M059J (cell line): ENCODE measurements around the gene DNAJC16. TPM values are rescaled to one million over a fixed set of nuclear protein-coding genes. Genes with fewer than 3 reads are reported as not detected.
"Not testable (repeated sequence)": the region's sequence is repeated elsewhere in the genome, so short reads cannot be mapped to it uniquely, and the experiment has no call there.

Experiments
- DNase-seq: peaks from one replicate; pipeline ENCODE4 v3.0.0-alpha.2; 2012; ENCODE audit warnings: low read depth
- total RNA-seq: library from RNA; depleted of rRNA; stranded (reverse); fragments of >200 nt; shearing (Covaris generic); gene quantifications from 2 replicates; pipeline ENCODE4 v1.2.3, GENCODE V29; 2014

DNAJC16 gene
- total RNA-seq, 1 experiment from 2014 or later, result 17.6 TPM

DNA sequence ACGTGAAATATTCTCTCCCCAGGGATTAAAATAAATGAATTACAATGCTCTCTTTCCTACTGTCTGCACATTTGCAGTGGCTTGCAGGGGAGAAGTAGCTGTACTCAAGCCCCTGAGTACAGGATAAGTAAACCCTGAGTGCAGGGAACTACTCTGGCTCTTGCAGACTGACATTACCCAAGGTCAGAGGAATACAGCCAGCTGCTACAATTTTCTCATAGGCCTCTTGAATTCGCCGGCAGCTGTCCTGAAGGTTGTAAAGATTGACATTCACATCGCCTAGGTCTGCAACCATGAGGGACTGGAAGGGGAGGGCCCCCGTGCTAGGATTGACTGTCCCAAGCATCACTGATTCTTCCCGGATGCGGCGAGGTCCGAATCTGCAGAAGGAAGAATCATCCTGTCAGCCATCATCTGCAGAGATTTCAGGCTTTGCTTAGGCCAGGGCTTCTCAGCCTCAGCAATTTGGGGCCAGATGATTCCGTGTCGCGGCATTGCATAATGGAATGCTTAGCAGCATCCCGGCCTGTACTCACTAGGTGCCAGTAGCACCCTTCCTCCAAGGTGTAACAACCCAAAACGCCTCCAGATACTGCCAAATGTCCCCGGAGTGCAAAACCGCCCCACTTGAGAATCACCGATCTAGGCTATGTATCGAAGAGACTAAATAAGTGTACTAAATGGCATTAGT, 56.5 kb downstream of the DNAJC16 start:
- DNase-seq, result no peak

DNA sequence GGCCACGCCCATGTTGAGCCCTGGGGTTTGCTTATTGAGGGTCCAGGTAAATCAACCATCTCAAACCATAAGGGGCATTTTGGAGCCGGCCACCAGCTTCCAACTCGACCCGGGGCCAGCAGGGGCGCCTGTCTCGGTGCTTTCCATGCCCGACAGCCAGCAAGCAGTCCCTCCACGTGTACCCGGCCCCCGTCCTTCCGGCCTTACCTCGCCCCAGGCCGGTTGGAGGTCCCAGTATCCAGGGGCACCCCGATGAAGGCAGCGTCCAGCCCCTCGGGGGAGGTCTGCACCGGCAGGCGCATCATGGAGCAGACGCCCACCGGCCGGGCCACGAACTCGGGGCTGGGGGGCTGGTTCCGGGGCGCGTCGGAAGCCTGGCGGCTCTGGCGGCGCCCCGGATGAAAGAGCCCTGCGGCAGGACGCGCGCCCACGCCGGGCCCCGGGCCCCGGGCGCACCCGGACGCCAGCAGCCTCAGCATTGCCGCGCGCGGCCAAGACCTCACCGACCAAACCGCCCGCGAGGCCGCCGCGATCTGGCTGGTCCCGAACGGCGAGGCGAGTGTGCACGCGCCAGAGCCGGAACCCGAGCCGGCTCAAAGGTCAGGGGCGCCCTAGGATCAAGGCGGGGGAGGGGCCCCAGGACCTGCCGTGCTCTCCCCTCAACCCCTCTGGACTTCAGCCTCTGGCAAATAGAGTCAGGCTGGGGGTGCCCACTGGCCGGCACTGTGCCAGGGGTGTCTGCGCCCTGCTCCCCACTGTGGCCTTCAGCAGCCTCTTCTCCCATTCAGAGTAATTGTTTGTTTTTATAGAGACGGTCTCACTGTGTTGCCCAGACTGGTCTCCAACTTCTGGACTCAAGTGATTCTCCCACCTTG, 58.1 kb downstream of the DNAJC16 start, which contains the start of gene AGMAT:
TSS of gene AGMAT (minus strand) at position 563 of the 875 bp plus-strand sequence. CDS start at position 479, 84 bp downstream.
- DNase-seq, result peak; percentile 52

DNA sequence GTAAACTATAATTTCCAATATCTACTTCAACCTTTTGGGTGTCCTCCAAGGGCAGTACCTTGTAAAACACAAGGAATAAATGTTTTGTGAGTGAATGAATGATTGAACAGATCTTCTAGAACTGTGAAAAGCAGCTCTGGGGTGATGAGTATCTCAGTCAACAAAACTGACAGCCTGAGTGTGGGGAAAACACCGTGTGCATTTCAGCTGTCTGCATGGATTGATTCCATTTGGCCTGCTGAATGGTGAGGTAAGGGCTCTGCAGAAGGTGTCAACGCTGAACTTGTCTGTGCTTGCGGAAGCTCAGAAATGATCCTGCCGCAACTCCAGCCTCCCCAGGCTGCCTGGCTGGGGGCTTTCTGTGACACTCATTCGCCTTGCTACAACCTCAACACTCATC, 65.6 kb downstream of the DNAJC16 start:
- no peak for DNase-seq

DNA sequence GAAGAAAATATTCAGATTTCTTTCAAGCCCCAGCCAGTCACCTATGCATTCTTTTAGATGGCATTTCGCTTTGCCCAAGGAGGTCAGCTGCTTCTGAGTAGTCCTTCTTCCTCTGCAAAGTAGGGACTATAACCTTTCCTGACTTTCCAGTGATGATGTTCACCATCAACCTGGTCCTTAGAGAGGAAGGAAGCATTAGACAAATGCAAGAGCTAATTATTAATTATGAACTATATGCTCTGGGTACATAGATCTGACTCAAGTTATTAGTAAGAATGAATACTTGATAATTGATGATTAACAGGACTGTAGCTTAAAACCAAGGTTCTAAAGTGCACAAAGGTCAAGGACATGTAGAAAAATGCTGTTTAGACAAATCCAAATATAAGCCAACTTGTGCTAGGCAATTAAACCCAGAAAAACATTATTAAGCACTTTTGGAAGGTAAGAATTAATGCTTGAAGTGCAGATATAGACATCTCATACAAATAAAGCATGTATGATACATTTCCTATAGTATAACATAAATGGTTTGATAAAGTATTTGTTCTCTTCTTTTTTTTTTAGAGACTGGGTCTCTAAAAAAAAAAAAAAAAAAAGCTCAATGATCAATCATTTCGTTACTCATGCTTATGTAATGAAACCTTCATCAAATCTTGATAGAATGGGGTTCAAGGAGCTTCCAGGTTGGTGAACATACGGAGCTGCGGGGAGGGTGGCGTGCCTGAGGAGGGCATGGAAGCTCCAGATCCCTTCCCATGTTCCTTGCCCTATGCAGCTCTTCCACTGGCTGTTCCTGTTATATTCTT, 69.4 kb downstream of the DNAJC16 start:
- DNase-seq, result no peak

DNA sequence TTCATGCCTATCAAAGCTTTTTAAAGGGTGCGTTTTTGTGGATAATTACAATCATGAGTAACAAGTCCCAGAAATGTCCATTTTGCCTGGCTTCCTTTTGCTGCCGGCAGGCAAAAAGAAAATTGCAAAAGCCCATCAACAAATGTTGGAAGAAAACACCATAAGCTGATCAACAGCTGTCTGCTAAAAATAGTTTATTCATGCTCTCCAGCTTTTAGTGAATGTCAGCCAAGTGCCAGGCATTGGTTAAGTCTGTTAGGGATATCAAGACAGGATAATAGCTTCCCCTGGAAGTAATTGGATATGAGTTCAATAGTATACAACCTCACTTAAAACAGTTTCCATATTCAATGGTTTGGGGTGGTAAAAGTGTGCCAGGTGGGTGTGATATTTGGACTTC, 71.8 kb downstream of the DNAJC16 start:
- no peak for DNase-seq

DNA sequence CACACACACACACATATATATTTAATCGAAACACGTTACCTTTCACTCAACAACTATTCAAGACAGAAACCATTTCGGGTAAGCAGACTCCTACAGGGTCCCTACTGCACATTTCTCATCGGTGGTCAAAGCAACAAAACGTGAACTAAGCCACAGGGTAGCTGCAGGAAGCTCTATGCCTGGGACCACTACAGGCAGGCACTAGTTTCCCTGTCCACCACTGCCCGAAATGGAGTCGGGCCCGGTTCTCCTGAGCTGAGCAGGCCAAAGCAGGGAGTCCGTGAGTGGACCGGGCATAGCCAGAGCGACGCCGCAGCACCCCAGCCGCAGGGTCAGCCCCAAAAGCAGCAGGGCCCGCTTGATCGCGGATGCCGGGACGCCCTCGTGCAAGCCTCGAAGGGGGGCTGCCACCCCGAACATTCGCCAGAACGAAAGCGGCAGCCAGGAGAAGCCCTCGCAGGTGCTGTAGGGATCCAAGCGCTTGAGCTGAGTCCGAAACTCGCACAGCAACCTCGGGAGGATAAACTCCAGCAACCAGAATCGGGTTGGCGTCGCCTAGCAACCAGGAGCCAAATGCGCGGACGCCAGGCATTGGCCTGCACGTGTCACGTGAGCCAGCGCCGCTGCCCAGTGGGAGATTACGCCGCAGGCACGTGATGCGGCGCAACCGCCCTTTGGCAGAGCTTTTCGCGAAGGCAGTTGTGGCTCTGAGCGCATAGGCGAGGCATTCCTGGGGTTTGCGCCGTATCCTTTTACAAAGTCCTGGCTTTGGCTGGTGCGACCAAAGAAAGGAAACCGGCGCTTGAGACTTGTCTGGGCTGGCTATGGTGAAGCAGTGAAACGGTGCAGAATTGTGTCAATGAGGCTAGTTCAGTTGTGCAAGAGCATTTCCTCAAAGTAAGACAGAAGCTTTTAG, 76.7 kb downstream of the DNAJC16 start:
- peak; percentile 98 for DNase-seq

DNA sequence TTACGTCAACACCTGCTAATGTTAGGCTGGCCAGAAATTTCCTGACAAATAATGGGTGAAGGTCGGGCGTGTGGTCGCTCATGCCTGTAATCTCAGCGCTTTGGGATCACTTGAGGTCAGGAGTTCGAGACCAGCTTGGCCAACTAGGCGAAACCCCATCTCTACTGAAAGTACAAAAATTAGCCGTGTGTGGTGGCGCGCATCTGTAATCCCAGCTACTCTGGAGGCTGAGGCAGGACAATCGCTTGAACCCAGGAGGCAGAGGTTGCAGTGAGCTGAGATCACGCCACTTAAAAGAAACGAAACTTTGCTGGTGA, 77.3 kb downstream of the DNAJC16 start:
- not testable (repeated sequence) for DNase-seq

DNA sequence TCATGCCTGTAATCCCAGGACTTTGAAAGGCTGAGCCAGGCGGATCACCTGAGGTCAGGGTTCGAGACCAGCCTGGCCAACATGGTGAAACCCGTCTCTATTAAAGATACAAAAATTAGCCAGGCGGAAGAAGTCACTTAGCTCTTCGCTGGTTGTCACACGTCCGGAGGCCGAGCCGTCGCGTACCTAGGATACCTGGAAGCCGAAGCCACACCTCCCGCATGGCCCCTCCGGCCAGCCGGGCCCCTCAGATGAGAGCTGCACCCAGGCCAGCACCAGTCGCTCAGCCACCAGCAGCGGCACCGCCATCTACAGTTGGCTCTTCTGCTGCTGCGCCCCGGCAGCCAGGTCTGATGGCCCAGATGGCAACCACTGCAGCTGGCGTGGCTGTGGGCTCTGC, 77.8 kb downstream of the DNAJC16 start:
- not testable (repeated sequence) for DNase-seq

DNA sequence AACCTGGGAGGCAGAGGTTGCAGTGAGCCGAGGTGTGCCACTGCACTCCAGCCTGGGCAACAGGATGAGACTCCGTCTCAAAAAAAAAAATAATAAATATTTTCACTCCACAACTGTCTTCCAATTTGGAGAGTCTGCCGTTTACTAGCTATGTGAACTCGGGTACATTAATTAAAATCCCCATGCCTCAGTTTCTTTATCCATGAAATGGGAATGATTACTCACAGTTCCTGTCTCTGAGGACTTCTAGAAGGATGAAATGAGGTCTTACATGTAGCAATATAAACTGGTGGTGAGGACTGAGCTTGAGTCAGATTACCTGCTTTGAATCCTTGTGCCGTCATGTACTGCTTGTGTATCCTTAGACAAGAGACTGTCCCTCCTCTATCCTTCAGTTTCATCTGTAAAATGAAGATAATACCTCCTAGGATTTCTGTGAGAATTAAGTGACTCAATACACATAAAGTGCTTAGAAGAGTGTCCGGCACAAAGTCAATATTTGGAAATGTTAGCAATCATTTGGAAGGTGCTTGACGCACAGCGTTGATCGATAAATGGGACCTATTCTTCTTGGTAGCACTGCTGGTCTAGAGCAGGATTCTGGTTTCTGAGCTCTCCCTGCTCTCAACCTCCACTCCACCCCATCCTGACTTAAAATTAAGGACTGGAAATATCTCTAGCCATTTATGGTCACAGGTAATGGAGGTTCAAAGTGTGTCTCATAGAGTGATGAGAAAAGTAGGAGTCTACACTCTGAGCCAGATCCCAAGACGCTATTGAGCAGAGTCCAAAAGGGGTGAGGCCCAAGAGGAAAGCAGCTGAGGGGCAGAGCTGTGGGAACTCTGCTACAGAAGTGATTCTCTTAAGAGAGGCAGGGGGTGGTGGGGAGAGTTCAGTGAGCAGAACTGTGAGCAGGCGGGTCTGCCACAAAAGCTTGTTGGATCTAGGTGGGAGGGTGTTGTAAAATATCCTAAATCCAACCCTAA, 79.0 kb downstream of the DNAJC16 start:
- no peak for DNase-seq

DNA sequence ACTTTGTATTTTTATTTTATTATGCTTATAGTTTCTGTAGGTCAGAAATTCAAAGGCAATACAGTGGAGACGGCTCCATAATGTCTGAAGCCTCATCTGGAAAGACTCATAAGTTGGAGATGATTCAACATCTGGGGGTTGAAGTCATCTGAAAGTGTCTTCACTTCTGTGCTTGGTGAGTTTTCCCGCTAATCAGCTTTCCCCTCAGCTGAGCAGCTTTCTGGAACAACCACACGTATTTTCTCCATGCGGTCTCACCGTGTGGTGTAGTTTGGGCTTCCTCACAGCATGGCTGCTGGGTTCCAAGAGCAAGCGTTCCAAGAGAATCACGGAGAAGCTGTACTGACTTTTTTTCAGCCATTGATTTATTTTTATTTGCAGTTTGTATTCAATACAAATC, 83.0 kb downstream of the DNAJC16 start:
- peak; percentile 15 for DNase-seq

DNA sequence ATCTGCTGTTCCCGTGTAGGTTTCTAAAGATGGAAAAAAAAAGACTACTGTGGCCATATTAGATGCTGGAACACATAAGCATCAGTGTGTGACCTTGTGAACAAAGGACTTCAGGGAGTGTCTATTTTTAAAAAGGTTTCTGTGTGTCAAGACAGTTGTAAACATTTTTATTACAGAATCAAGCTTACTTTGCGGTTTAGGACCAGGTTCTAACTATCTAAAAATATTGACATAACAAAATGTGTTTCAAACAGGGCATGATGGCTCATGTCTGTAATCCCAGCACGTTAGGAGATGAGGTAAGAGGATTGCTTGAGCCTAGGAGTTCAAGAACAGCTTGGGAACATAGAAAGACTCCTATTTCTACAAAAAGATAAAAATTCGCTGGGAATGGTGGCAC, 83.5 kb downstream of the DNAJC16 start:
- peak; percentile 18 for DNase-seq

DNA sequence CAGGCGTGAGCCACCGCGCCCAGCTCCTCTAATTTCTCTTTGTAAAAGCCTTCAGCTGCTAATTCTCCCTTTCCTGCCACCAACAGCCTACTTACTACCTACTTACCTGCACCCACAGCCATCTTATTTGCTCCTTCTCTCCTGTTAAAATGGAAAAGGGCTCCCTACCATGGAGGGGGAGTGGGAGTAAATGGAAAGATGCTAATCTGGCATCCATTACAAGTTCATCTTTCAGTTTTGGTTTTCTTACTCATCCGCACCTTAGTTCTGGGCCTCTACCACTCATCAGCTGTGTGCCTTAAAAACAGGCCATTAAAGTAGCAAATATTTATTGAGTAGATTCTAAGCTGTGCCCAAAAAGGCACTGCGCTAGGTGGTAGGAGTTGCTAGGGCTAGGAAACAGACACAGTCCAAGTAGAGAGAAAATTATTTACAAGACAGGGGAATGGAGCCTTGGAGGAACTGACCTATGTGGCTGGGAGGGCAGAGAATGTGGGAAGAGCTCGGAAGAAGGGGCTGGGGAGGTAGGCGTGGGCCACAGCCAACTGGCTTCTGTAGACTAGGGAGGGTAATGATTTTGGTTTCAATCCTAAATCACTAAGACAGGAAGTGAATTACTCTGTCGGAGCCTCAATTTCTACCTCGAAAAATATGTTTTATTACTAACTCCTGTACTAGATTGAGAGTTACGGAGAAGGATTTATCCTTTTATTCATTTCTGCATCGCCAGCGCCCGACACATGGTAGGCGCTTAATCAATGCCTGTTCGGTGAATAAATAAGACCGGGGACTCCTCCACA, 89.9 kb downstream of the DNAJC16 start:
- peak; percentile 75 for DNase-seq

DNA sequence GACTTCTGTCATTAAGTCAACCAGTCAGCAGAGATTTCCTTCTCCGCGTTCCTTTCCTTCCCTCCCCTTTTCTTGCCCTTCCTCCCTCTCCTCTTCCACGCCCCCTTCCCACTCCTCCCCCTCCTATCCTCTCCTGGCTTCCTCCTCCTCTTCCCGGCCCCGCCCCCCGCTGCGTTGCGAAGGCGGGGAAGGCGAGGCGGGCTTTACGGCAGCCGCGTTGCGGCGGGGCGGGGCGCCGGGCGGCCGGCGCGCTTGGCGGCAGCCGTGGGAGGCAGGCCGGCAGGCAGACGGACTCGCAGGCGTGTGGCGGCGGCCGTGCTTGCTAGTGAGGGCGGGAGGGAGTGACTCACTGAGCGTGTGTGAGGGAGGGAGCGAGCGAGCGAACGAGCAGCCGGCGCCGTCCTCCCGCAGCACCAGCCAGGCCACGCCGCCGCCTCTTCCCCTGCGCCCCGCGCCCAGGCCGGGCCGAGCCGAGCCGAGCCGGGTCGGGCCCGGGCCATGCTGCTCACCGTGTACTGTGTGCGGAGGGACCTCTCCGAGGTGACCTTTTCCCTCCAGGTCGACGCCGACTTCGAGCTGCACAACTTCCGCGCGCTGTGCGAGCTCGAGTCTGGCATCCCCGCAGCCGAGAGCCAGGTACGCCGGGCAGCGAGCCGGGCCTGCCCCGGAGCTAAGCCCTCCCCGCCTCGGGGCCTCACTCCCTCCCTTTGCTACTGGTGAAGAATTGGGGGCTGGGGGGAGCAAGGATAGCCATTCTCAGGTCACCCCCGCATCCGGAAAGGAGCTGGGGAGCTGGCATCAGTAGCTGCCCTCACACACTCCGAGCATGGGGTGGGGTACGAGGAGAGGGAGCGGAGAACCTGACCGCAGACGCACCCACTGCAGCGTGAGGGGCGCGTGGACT, 90.8 kb downstream of the DNAJC16 start, which contains the start of gene DDI2:
TSS of gene DDI2 (plus strand) at position 286 of the 904 bp plus-strand sequence. CDS start at position 499, 213 bp downstream.
- DNase-seq, result peak; percentile 98

DNA sequence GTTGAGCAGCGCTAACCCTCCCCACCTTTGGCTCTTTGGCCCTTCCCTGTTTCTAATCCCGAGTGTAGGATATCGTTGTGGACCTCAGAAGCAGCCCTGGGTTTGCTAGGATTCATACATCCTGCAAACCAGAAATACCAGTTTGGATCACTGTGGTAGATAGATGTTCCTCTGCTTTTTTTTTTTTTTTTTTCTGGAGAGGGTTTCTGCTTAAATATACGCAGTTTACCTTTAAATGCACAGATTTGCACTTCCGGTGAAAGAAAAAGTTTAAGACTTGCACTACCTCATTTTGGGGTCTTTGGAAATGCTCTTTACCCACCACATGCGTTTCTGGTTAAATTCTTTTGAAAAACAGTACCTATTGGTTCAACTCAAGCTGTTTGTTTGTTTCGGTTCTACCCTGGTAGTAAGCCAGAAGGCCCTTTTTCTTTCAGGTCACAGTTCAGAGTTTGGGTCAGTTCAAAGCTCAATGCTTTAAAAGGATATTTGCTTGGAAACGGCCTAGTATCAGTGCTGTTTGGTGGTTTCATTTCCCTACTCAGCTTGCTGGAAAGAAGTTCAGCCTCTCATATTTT, 91.5 kb downstream of the DNAJC16 start:
- DNase-seq, result peak; percentile 35

DNA sequence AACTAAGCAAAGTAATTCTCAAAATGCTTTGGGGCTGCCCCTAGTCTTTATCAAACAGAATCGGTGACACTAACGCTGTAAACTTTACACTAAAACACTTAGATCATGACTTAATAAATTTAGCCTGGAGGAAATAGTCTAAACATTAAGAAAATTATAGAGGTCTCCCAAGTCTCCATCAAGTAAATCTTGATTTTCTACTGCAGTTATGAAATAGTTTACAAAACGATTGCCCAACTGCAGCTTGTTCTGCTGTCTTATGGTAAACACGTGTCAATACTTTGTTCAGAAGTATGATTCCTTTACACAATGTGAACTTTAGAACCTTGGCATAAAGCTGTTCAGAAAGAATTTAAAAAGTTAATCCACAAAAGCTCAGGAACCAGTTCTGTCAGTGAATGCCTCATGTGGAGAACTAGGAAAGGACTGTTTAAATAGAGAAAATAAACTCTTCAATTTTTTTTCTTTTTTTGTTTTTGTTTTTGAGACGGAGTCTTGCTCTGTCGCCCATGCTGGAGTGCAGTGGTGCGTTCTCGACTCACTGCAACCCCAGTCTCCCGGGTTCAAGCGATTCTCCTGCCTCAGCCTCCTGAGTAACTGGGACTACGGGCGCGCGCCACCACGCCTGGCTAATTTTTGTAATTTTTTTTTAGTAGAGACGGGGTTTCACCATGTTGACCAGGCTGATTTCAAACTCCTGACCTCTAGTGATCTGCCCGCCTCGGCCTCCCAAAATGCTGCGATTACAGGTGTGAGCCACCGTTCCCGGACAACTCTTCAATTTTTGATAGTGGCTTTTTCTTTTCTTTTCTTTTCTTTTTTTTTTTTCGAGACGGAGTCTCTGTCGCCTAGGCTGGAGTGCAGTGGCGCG, 92.2 kb downstream of the DNAJC16 start:
- peak; percentile 25 for DNase-seq

DNA sequence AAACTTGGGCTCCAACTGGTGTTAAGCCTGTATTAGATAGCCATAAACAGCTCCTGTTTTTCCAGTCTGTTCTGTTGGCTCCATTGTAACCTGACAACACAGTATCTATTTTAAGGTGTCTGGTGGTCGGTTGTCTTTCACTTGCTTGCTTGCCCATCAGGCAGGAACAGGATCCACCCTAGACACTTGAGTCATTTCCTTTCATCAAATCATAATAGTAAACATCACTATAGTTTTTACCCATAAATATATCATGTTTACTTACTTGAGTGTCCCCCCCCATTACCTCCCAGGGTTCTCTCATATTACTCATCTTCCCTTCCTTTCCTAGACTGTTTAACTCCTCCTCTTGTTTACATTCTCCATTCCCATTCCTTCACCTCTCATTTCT, 93.5 kb downstream of the DNAJC16 start:
- DNase-seq, result peak; percentile 73
